GM19324 (cell line): ENCODE results near the gene ATP6V0E2.
"Not testable (repeated sequence)": the region's sequence is repeated elsewhere in the genome, so short reads cannot be mapped to it uniquely, and the experiment has no call there.

Experiments
- ATAC-seq: cut with Tn5 transposase; IDR thresholded peaks from one replicate; pipeline ENCODE4 v1.9.1; 2021; ENCODE audit warnings: mild to moderate bottlenecking, moderate library complexity; ENCODE audit not compliant: unreplicated experiment, low FRiP score

ATP6V0E2 gene

GRCh38 chr7:149873074-149873969, at the start of gene ATP6V0E2:
TSS of gene ATP6V0E2 (plus strand) at chr7:149873969. CDS start at chr7:149874066, 97 bp downstream.
- peak; percentile 96 for ATAC-seq

- ATAC-seq = no peak
Observed at GRCh38 chr7:149824301-149824741, 49.4 kb upstream of the ATP6V0E2 start.

GRCh38 chr7:149824748-149825566, 48.8 kb upstream of the ATP6V0E2 start:
- no peak for ATAC-seq

GRCh38 chr7:149825567-149826343, 48.0 kb upstream of the ATP6V0E2 start:
- no peak for ATAC-seq

- ATAC-seq = no peak
Observed at GRCh38 chr7:149826344-149827088, 47.3 kb upstream of the ATP6V0E2 start.

GRCh38 chr7:149827089-149827981, 46.4 kb upstream of the ATP6V0E2 start:
- ATAC-seq = no peak

GRCh38 chr7:149828357-149829309, 45.1 kb upstream of the ATP6V0E2 start:
- no peak for ATAC-seq

GRCh38 chr7:149830527-149830926, 43.2 kb upstream of the ATP6V0E2 start:
- ATAC-seq = not testable (repeated sequence)

- no peak for ATAC-seq
Observed at GRCh38 chr7:149830997-149831740, 42.6 kb upstream of the ATP6V0E2 start.

- no peak for ATAC-seq
Observed at GRCh38 chr7:149831741-149832219, 42.0 kb upstream of the ATP6V0E2 start.

- ATAC-seq = no peak
Observed at GRCh38 chr7:149832332-149833041, 41.3 kb upstream of the ATP6V0E2 start.

- no peak for ATAC-seq
Observed at GRCh38 chr7:149833495-149834130, 40.2 kb upstream of the ATP6V0E2 start.

- no peak for ATAC-seq
Observed at GRCh38 chr7:149834601-149835000, 39.2 kb upstream of the ATP6V0E2 start.

- ATAC-seq = no peak
Observed at GRCh38 chr7:149836434-149836833, 37.3 kb upstream of the ATP6V0E2 start.

- no peak for ATAC-seq
Observed at GRCh38 chr7:149837564-149838223, 36.1 kb upstream of the ATP6V0E2 start.
